Suprapubic skin (tissue), 4 donors: Measurements from ENCODE around the gene MUL1. TPM values are rescaled to one million over a fixed set of nuclear protein-coding genes. Genes with fewer than 3 reads are reported as not detected.

Experiments
- DNase-seq, 2 donors: peaks; one replicate each; pipeline ENCODE4 v3.0.0-alpha.2; 2019; ENCODE audit warnings: low spot score in 2 of 2
- H3K27ac ChIP-seq: fragments of 200-600 bp; sonication (generic); one replicate; pipeline ENCODE4 v1.5.1; 2019
- H3K27me3 ChIP-seq: fragments of 200-600 bp; sonication (generic); one replicate; pipeline ENCODE4 v1.5.1; 2019
- H3K36me3 ChIP-seq: fragments of 200-600 bp; sonication (generic); one replicate; pipeline ENCODE4 v1.5.1; 2019
- H3K4me1 ChIP-seq: fragments of 200-600 bp; sonication (generic); one replicate; pipeline ENCODE4 v1.5.1; 2019
- H3K4me3 ChIP-seq: fragments of 200-600 bp; sonication (generic); one replicate; pipeline ENCODE4 v1.5.1; 2019; ENCODE audit warnings: mild to moderate bottlenecking
- H3K9me3 ChIP-seq: fragments of 200-600 bp; sonication (generic); one replicate; pipeline ENCODE4 v1.5.1; 2019
- CTCF ChIP-seq, 2 donors: fragments of 200-600 bp in 1 of 2; fragments of 450-650 bp in 1 of 2; sonication (generic) in 1 of 2; IDR thresholded peaks; one replicate each; pipeline ENCODE4 v1.5.1; 2016 to 2019; ENCODE audit warnings: antibody characterized with exemption in 2 of 2, mild to moderate bottlenecking in 1 of 2, moderate library complexity in 1 of 2
- EP300 ChIP-seq: sonication (generic); formaldehyde crosslinking; IDR thresholded peaks from one replicate; pipeline ENCODE4 v1.6.1; 2017; ENCODE audit warnings: antibody characterized with exemption
- POLR2A ChIP-seq, 2 donors: fragments of 450-650 bp; IDR thresholded peaks; one replicate each; pipeline ENCODE4 v1.6.1; 2017; ENCODE audit warnings: antibody characterized with exemption in 2 of 2, mild to moderate bottlenecking in 2 of 2, moderate library complexity in 2 of 2
- POLR2AphosphoS5 ChIP-seq, 3 donors: sonication (generic); formaldehyde crosslinking; IDR thresholded peaks; one replicate each; pipeline ENCODE4 v1.6.1; 2017; ENCODE audit warnings: antibody characterized with exemption in 3 of 3
- WGBS: methylation state at CpG from one replicate; pipeline ENCODE4 v1.1.5; 2018; 5-methylcytosine and 5-hydroxymethylcytosine counted together
- total RNA-seq, 4 donors: library from RNA; depleted of rRNA; stranded (reverse); fragments of >200 nt; gene quantifications; one replicate each; pipeline ENCODE4 v1.1.0, GENCODE V29; 2016

The MUL1 gene
- total RNA-seq, 4 donors from 2014 or later: 27.2 to 36.5 (median 28.4) TPM

DNA sequence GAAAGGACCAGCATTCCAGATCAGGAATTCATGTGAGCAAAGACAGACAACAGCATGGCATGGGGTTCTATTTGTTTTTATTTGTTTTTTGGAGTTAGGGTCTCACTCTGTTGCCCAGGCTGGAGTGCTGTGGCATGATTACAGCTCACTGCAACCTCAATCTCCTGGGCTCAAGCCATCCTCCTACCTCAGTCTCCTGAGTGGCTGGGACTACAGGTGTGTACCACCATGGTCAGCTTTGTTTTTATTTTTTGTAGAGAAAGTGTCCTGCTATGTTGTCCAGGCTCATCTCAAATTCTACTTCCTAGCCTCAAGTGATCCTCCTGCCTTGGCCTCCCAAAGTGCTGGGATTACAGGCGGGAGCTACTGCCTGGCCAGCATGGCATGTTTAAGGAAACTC, 12.3 kb downstream of the MUL1 start:
- Histone ChIP-seq H3K36me3 (peaks cover 22% of the 10 kb centered on the region), H3K27ac (no peak overlapping the region)

GRCh38 chr1:20494609-20495311, 13.2 kb downstream of the MUL1 start:
- no peak for DNase-seq
- Histone ChIP-seq H3K27me3 (no peaks in the 10 kb centered on the region), H3K4me3 (no peak overlapping the region), H3K36me3 (peaks cover 13% of the 10 kb centered on the region), H3K27ac (no peak overlapping the region), H3K9me3 (no peaks in the 10 kb centered on the region), H3K4me1 (peaks cover 32% of the 10 kb centered on the region)
- WGBS: 25% methylated on average over 4 of the region's 5 CpGs
- TF ChIP-seq POLR2A (IDR thresholded peaks at IDR 0.05) (no peak), EP300 (no peak), POLR2AphosphoS5 (IDR thresholded peaks at IDR 0.05) (no peak), CTCF (IDR thresholded peaks at IDR 0.05) (no peak)

More for the DNA sequence above, 12.3 kb downstream of the MUL1 start:
- Histone ChIP-seq H3K4me1 (peaks cover 32% of the 10 kb centered on the region), H3K27me3 (no peaks in the 10 kb centered on the region), H3K9me3 (no peaks in the 10 kb centered on the region), H3K4me3 (no peak overlapping the region)
- DNase-seq: no peak
- TF ChIP-seq EP300 (no peak), CTCF (IDR thresholded peaks at IDR 0.05) (no peak), POLR2AphosphoS5 (IDR thresholded peaks at IDR 0.05) (no peak), POLR2A (IDR thresholded peaks at IDR 0.05) (no peak)
- WGBS: 86% methylated on average over 1 of the region's 1 CpG

DNA sequence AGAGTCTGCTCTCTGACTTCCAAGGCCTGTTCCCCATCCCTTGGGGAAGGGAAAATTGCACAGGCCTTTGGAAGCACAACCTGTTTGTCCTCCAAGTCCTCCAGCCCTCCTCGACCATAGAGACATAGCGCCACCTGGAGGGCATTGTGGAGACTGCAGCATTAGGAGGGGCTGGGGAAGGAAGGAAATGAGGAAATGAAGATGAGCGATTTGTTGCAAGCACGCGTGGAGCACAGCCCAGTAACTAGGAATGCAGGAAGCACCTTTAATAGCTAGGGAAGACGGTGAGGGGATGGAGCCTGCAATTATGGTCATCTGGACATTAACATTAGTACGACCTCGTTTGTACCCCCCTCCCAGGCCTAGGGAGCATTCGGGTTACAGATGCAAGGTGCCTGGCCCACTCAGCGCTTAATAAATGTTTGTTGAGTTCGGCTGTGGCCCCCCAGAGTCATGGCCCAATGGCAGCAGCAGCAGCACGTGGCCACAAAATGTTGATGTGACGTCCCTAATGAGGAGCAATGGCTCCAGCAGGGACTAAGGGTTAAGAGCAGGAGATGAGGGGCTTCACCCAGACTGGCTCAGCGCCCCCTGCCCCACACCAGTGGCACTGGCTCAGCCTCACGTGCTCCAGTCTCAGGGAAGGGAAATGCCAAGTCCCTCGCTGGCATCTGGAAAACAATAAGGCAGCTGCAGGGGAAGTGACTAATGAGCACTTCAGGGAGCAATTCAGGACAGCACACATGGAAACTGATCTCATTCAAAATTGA, 13.9 kb downstream of the MUL1 start:
- peak; percentile 92 to 95 for DNase-seq
- H3K27me3 ChIP-seq: no peaks in the 10 kb centered on the region
- no peaks in the 10 kb centered on the region for H3K9me3 ChIP-seq
- H3K4me3 ChIP-seq: no peak overlapping the region
- H3K36me3 ChIP-seq: peaks cover 6% of the 10 kb centered on the region
- H3K27ac ChIP-seq: peak overlapping the region; percentile 26
- TF ChIP-seq CTCF (IDR thresholded peaks at IDR 0.05): peak; percentile 93 to 99
- TF ChIP-seq EP300: no peak
- TF ChIP-seq POLR2AphosphoS5 (IDR thresholded peaks at IDR 0.05): peak in 1 of 3 donors; percentile 54
- TF ChIP-seq POLR2A (IDR thresholded peaks at IDR 0.05): no peak
- 2% methylated on average over 16 of the region's 16 CpGs for WGBS
- peaks cover 32% of the 10 kb centered on the region for H3K4me1 ChIP-seq

- no peak overlapping the region for H3K4me3 ChIP-seq
- no peaks in the 10 kb centered on the region for H3K36me3 ChIP-seq
- H3K9me3 ChIP-seq: no peaks in the 10 kb centered on the region
- WGBS: 37% methylated on average over 5 of the region's 5 CpGs
- no peak for DNase-seq
- peaks cover 32% of the 10 kb centered on the region for H3K4me1 ChIP-seq
- no peaks in the 10 kb centered on the region for H3K27me3 ChIP-seq
- TF ChIP-seq POLR2AphosphoS5 (IDR thresholded peaks at IDR 0.05) (no peak), CTCF (IDR thresholded peaks at IDR 0.05) (no peak), POLR2A (IDR thresholded peaks at IDR 0.05) (no peak), EP300 (no peak)
- H3K27ac ChIP-seq: no peak overlapping the region
These were observed 14.6 kb downstream of the MUL1 start for GRCh38 chr1:20493309-20493708.

DNA sequence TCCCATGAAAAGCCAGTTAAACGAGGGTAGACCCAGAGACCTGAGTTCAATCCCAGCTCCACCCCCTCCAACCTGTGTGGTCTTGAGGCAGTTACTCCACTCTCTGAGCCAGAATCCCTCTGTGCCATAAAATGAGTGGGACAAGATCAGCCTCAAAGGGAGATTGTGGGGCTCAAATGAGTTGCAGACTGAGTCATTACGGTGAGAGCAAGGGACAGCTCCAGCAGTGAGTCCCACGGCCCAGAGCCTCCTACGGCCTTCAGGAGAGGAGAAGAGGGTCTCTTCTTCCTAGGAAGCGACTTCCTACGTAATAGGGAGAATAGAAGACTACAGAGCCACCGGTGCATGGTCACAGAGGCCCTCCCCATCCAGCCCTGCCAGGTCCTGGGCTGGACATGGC, 15.2 kb downstream of the MUL1 start:
- WGBS: 81% methylated on average over 6 of the region's 7 CpGs
- TF ChIP-seq POLR2AphosphoS5 (IDR thresholded peaks at IDR 0.05) (no peak), CTCF (IDR thresholded peaks at IDR 0.05) (no peak), EP300 (no peak), POLR2A (IDR thresholded peaks at IDR 0.05) (no peak)
- H3K4me3 ChIP-seq: no peak overlapping the region
- no peaks in the 10 kb centered on the region for H3K36me3 ChIP-seq
- DNase-seq: no peak
- no peaks in the 10 kb centered on the region for H3K9me3 ChIP-seq
- H3K4me1 ChIP-seq: peaks cover 32% of the 10 kb centered on the region
- H3K27ac ChIP-seq: no peak overlapping the region
- H3K27me3 ChIP-seq: peaks cover 3% of the 10 kb centered on the region
